Activated CD4-positive, alpha-beta T cell treated with anti-CD3 and anti-CD28 coated beads, Interleukin-2, amount 10 ng/mL, durations not matched to agents 7 days and 5 days (primary cell): ENCODE measurements around the gene GRM5. TPM values are rescaled to one million over a fixed set of nuclear protein-coding genes. Genes with fewer than 3 reads are reported as not detected.
"Not testable (repeated sequence)": the region's sequence is repeated elsewhere in the genome, so short reads cannot be mapped to it uniquely, and the experiment has no call there.

Experiments used
- CTCF ChIA-PET: fragments of 350-600 bp; sonication (Branson Sonifier 250); formaldehyde crosslinking; loops from one replicate; lab custom pipeline; 2021; ENCODE audit warnings: antibody characterized with exemption; lab: Charles Lee
- POLR2A ChIA-PET: fragments of 350-600 bp; sonication (Branson Sonifier 250); formaldehyde crosslinking; loops from one replicate; lab custom pipeline; 2021; ENCODE audit warnings: antibody characterized with exemption; lab: Charles Lee
- DNase-seq: peaks from one replicate; pipeline ENCODE4 v3.0.0-alpha.2; 2020
- H3K27ac Mint-ChIP-seq: one replicate; pipeline ENCODE4 v1.8.0; 2021; ENCODE audit warnings: mild to moderate bottlenecking, moderate library complexity, mixed read lengths
- H3K27me3 Mint-ChIP-seq: one replicate; pipeline ENCODE4 v1.8.0; 2021; ENCODE audit warnings: mixed read lengths
- H3K36me3 Mint-ChIP-seq: one replicate; pipeline ENCODE4 v1.8.0; 2021; ENCODE audit warnings: low read depth, mixed read lengths
- H3K4me1 Mint-ChIP-seq: one replicate; pipeline ENCODE4 v1.8.0; 2021; ENCODE audit warnings: mixed read lengths
- H3K4me3 Mint-ChIP-seq: one replicate; pipeline ENCODE4 v1.8.0; 2021; ENCODE audit warnings: mild to moderate bottlenecking, moderate library complexity, mixed read lengths
- H3K9me3 Mint-ChIP-seq: one replicate; pipeline ENCODE4 v1.8.0; 2021; ENCODE audit warnings: mixed read lengths
- total RNA-seq, 2 experiments: library from RNA; stranded (reverse); gene quantifications; one replicate each; pipeline ENCODE4 v1.2.3, GENCODE V29; 2021

The GRM5 gene
- total RNA-seq, 2 experiments from 2014 or later = not detected

GRCh38 chr11:88469561-88470225, 596.1 kb downstream of the GRM5 start:
- Mint-ChIP-seq H3K4me3 (no peak overlapping the region), H3K4me1 (no peaks in the 10 kb centered on the region), H3K36me3 (no peaks in the 10 kb centered on the region), H3K9me3 (no peaks in the 10 kb centered on the region), H3K27me3 (peaks cover 7% of the 10 kb centered on the region), H3K27ac (no peak overlapping the region)
- ChIA-PET CTCF (interaction anchor here (0.7 to 1.2 kb wide), 2 partner anchors 11 to 45 kb away, joined by 3 read pairs; no protein-coding TSS in a partner anchor), POLR2A (no interaction called here)
- DNase-seq = no peak

- DNase-seq = no peak
- ChIA-PET CTCF (no interaction called here), POLR2A (no interaction called here)
- Mint-ChIP-seq H3K9me3 (peaks cover 8% of the 10 kb centered on the region), H3K27ac (no peak overlapping the region), H3K4me1 (peaks cover 2% of the 10 kb centered on the region), H3K27me3 (peaks cover 3% of the 10 kb centered on the region), H3K4me3 (no peak overlapping the region), H3K36me3 (peaks cover 6% of the 10 kb centered on the region)
These were observed 601.3 kb downstream of the GRM5 start for GRCh38 chr11:88464528-88464927.

- H3K27me3 Mint-ChIP-seq, POLR2A ChIA-PET, DNase-seq, H3K4me1 Mint-ChIP-seq, H3K36me3 Mint-ChIP-seq, CTCF ChIA-PET, H3K4me3 Mint-ChIP-seq, H3K27ac Mint-ChIP-seq: not testable (repeated sequence)
- peaks cover 10% of the 10 kb centered on the region for H3K9me3 Mint-ChIP-seq
These were observed 602.5 kb downstream of the GRM5 start for GRCh38 chr11:88463301-88463700.

DNA sequence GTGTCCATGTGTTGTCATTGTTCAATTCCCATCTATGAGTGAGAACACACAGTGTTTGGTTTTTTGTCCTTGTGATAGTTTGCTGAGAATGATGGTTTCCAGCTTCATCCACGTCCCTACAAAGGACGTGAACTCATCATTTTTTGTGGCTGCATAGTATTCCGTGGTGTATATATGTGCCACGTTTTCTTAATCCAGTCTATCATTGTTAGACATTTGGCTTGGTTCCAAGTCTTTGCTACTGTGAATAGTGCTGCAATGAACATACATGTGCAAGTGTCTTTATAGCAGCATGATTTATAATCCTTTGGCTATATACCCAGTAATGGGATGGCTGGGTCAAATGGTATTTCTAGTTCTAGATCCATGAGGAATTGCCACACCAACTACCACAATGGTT, 607.7 kb downstream of the GRM5 start:
- CTCF ChIA-PET, H3K4me1 Mint-ChIP-seq, H3K9me3 Mint-ChIP-seq, POLR2A ChIA-PET, H3K4me3 Mint-ChIP-seq, H3K27me3 Mint-ChIP-seq, H3K36me3 Mint-ChIP-seq, H3K27ac Mint-ChIP-seq, DNase-seq: not testable (repeated sequence)

DNA sequence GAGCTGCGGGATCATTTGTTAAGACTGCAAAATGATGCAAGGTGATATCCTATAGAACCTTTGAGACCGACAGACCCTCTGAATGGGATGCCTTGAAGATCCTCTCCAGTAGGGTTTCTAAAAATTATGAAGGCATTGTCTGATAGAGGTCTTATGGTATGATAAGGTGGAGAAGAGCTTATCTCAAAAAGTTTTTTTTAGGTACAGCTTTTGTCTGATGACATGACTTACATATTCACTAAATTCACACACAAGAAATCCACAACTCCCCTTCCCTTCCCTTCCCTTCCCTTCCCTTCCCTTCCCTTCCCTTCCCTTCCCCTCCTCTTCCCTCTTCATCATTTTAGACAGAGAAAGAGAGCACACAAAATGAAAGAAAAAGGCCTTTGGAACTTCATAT, 609.8 kb downstream of the GRM5 start:
- CTCF ChIA-PET = interaction anchor here (1.3 kb wide), 1 partner anchor 30 kb away, joined by 3 read pairs; no protein-coding TSS in a partner anchor
- H3K36me3 Mint-ChIP-seq = no peaks in the 10 kb centered on the region
- POLR2A ChIA-PET = no interaction called here
- no peak overlapping the region for H3K4me3 Mint-ChIP-seq
- DNase-seq = no peak
- H3K9me3 Mint-ChIP-seq = peaks cover 3% of the 10 kb centered on the region
- H3K27me3 Mint-ChIP-seq = peaks cover 2% of the 10 kb centered on the region
- H3K27ac Mint-ChIP-seq = no peak overlapping the region
- no peaks in the 10 kb centered on the region for H3K4me1 Mint-ChIP-seq

DNA sequence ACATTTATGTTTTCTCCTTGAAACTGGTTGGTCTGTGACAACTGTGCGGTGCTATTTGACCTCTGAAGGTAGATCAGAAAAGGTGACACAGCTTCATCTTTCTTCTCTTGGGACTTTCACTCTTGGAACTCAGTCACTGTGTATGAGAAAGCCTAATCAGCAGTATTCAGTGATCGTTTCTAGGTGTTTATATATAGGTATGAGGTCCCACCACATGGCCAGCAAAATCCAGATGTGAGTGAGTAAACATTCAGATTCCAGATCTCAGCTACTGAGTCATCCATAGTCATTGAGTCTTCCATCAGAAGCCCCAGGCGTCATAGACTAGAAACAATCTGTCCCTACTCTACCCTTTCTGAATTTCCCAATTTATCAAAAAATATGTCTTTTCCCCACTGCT, 610.9 kb downstream of the GRM5 start:
- no peaks in the 10 kb centered on the region for H3K36me3 Mint-ChIP-seq
- no peak overlapping the region for H3K27ac Mint-ChIP-seq
- CTCF ChIA-PET = no interaction called here
- peaks cover 3% of the 10 kb centered on the region for H3K9me3 Mint-ChIP-seq
- H3K4me3 Mint-ChIP-seq = no peak overlapping the region
- no peak for DNase-seq
- POLR2A ChIA-PET = no interaction called here
- no peaks in the 10 kb centered on the region for H3K4me1 Mint-ChIP-seq
- peaks cover 2% of the 10 kb centered on the region for H3K27me3 Mint-ChIP-seq

Other genes starting within 250 kb of the GRM5 start
- gene TYR, start 111.9 kb upstream of the GRM5 start, total RNA-seq = not detected